GM12801 (cell line): ENCODE data around the gene VMP1.

ENCODE experiments used
- CTCF ChIP-seq: IDR thresholded peaks from one replicate; pipeline ENCODE4 v1.5.1; 2011; ENCODE audit warnings: control low read depth; ENCODE audit not compliant: insufficient read length; ENCODE audit errors: extremely low read depth

Gene VMP1

GRCh38 chr17:59767176-59767575 lies 59.7 kb downstream of the VMP1 start:
- no peak for TF ChIP-seq CTCF

GRCh38 chr17:59769887-59770286 lies 62.4 kb downstream of the VMP1 start:
- TF ChIP-seq CTCF = no peak

- no peak for TF ChIP-seq CTCF
Observed at GRCh38 chr17:59771093-59771492, 63.6 kb downstream of the VMP1 start.

- TF ChIP-seq CTCF = no peak
Observed at GRCh38 chr17:59775786-59776350, 68.4 kb downstream of the VMP1 start.

GRCh38 chr17:59776577-59776976 lies 69.1 kb downstream of the VMP1 start:
- TF ChIP-seq CTCF = no peak

- TF ChIP-seq CTCF = no peak
Observed at GRCh38 chr17:59777033-59777432, 69.6 kb downstream of the VMP1 start.

GRCh38 chr17:59778996-59779395 lies 71.5 kb downstream of the VMP1 start:
- TF ChIP-seq CTCF = no peak
